Pancreas (tissue), 10 donors: ENCODE data around the gene USP1. TPM values are rescaled to one million over a fixed set of nuclear protein-coding genes. Genes with fewer than 3 reads are reported as not detected.

Experiments
- ATAC-seq, 4 donors: fragments of 200-7000 bp; cut with Tn5 transposase; one replicate each; pipeline versions ENCODE4 v1.8.0 to v1.9.1; 2020; ENCODE audit warnings: mild to moderate bottlenecking in 4 of 4, moderate library complexity in 4 of 4
- DNase-seq, 6 donors: peaks; one replicate each; pipeline ENCODE4 v3.0.0-alpha.2; 2020
- FAIRE-seq: peaks from 2 replicates; lab custom pipeline; 2012; peaks lifted over from hg19 to GRCh38; lab: Jason Lieb, UNC
- H3K27ac ChIP-seq, 4 donors: fragments of 200-600 bp; sonication (generic); 1 replicate in 3 of 4; 2 replicates in 1 of 4; pipeline versions ENCODE4 v1.5.0 to v1.8.0; 2020
- H3K27me3 ChIP-seq, 4 donors: fragments of 200-600 bp; one replicate each; pipeline ENCODE4 v1.8.0; 2021
- H3K36me3 ChIP-seq, 3 donors: fragments of 200-600 bp; sonication (generic) in 1 of 3; one replicate each; pipeline versions ENCODE4 v1.5.0 to v1.8.0; 2020 to 2021
- H3K4me1 ChIP-seq, 3 donors: fragments of 200-600 bp; one replicate each; pipeline ENCODE4 v1.8.0; 2021
- H3K4me3 ChIP-seq, 4 donors: fragments of 200-600 bp; sonication (generic) in 2 of 4; one replicate each; pipeline versions ENCODE4 v1.5.0 to v1.8.0; 2020 to 2021
- H3K9me3 ChIP-seq, 4 donors: fragments of 200-600 bp; one replicate each; pipeline ENCODE4 v1.8.0; 2021
- CTCF ChIP-seq, 4 donors: fragments of 200-600 bp; sonication (generic) in 3 of 4; IDR thresholded peaks; one replicate each; pipeline versions ENCODE4 v1.5.0 to v1.8.0; 2021; ENCODE audit warnings: antibody characterized with exemption in 4 of 4
- WGBS, 2 donors: extraction: QIAGEN DNeasy Blood & Tissue Kit; methylation state at CpG; one replicate each; pipeline ENCODE4 v1.1.7; 2013; 5-methylcytosine and 5-hydroxymethylcytosine counted together
- intact Hi-C, 3 donors: fragments of 100-400 bp; cut with DNase I; formaldehyde crosslinking; loops; one replicate each; pipeline versions ENCODE4 v1.11.1 to v1.14.2; 2022
- polyA plus RNA-seq, 2 donors: library from polyadenylated mRNA; stranded (reverse); fragments of 200-250 nt; gene quantifications; one replicate each; pipeline ENCODE4 v1.2.3, GENCODE V29; 2013
- total RNA-seq, 6 donors: library from RNA; stranded (reverse); fragmentation: NEBNext Ultra II Directional in 4 of 6; extraction: Animal tissue kit (Norgen Biotek cat#: 25700) in 4 of 6; gene quantifications; one replicate each; pipeline versions ENCODE4 v1.2.1 to v1.2.4, GENCODE V29; 2021 to 2023
- donor health status: healthy with polysubstance abuse.
- donor health status: DM: no; HTN: no; CAD: no; lungs with moderate emphysema.
- donor health status: DM: no; HTN: no; CAD: no.
- donor health status: control.
- donor health status: control.
- donor health status: Bipolar disorder and iron deficiency.
- donor health status: DM: yes; HTN: yes; CAD: no.
- donor health status: DM: no; HTN: no; CAD: no.
- donor health status: DM: no; HTN: no; CAD: no.
- donor health status: DM: yes; HTN: yes; CAD: no.

The USP1 gene
- total and polyA plus RNA-seq, 8 donors, result 3.6 to 12.8 (median 10.3) TPM

GRCh38 chr1:62435231-62436038 lies 1.4 kb upstream of the USP1 start:
- peak in 4 of 6 donors; percentile 23 to 44 (median 32) for DNase-seq
- FAIRE-seq, result no peak
- no peak for TF ChIP-seq CTCF (IDR thresholded peaks at IDR 0.05)

GRCh38 chr1:62436039-62436465 lies 797 bp upstream of the USP1 start:
- Histone ChIP-seq H3K4me1 (peaks cover 13 to 27% (median 19%) of the 10 kb centered on the region in 3 donors), H3K27ac (peak overlapping the region; percentile 78 to 99 (median 96)), H3K9me3 (no peaks in the 10 kb centered on the region), H3K4me3 (peak overlapping the region; percentile 72 to 94 (median 82)), H3K36me3 (no peaks in the 10 kb centered on the region), H3K27me3 (no peaks in the 10 kb centered on the region)
- intact Hi-C loops, result no loop called here
- TF ChIP-seq CTCF (IDR thresholded peaks at IDR 0.05), result no peak
- ATAC-seq (peak; percentile 85 to 91 (median 86)), DNase-seq (peak in 5 of 6 donors; percentile 92 to 95 (median 94)), FAIRE-seq (no peak)
- 0% methylated on average over 45 of the region's 45 CpGs for WGBS, 2 donors

More at GRCh38 chr1:62435231-62436038, 1.4 kb upstream of the USP1 start:
- Histone ChIP-seq H3K36me3 (no peaks in the 10 kb centered on the region), H3K27ac (peak overlapping the region; percentile 78 to 99 (median 96)), H3K4me1 (peaks cover 13 to 23% (median 17%) of the 10 kb centered on the region in 3 donors), H3K4me3 (peak overlapping the region; percentile 72 to 94 (median 82)), H3K27me3 (no peaks in the 10 kb centered on the region), H3K9me3 (no peaks in the 10 kb centered on the region)
- WGBS, 2 donors, result 48 to 49% methylated on average over 31 of the region's 31 CpGs
- ATAC-seq, result peak; percentile 12 to 23 (median 18)
- intact Hi-C loops, result no loop called here

GRCh38 chr1:62437273-62437940 lies 558 bp downstream of the USP1 start:
- ATAC-seq (peak; percentile 26 to 38 (median 32)), FAIRE-seq (no peak)
- intact Hi-C loops, result no loop called here

GRCh38 chr1:62438163-62438562 lies 1.3 kb downstream of the USP1 start:
- H3K4me1 ChIP-seq, result peaks cover 13 to 27% (median 19%) of the 10 kb centered on the region in 3 donors
- WGBS, 2 donors, result 0 to 1% methylated on average over 7 of the region's 7 CpGs
- no peak for ATAC-seq
- peaks cover 0 to 1% (median under 1%) of the 10 kb centered on the region in 3 donors for H3K36me3 ChIP-seq
- H3K27me3 ChIP-seq, result no peaks in the 10 kb centered on the region
- intact Hi-C loops, result no loop called here
- no peak for TF ChIP-seq CTCF (IDR thresholded peaks at IDR 0.05)
- H3K4me3 ChIP-seq, result peak overlapping the region; percentile 72 to 94 (median 82)
- peak overlapping the region in 1 of 4 donors; percentile 99 for H3K27ac ChIP-seq
- FAIRE-seq, result no peak
- no peaks in the 10 kb centered on the region for H3K9me3 ChIP-seq
- DNase-seq, result no peak

More at GRCh38 chr1:62437273-62437940, 558 bp downstream of the USP1 start:
- H3K4me3 ChIP-seq, result peak overlapping the region; percentile 72 to 94 (median 82)
- H3K4me1 ChIP-seq, result peaks cover 13 to 27% (median 19%) of the 10 kb centered on the region in 3 donors
- 1% methylated on average over 59 to 68 of the region's 68 CpGs for WGBS, 2 donors
- H3K27ac ChIP-seq, result peak overlapping the region; percentile 78 to 99 (median 96)
- no peak for TF ChIP-seq CTCF (IDR thresholded peaks at IDR 0.05)
- H3K9me3 ChIP-seq, result no peaks in the 10 kb centered on the region
- no peaks in the 10 kb centered on the region for H3K27me3 ChIP-seq
- peak in 3 of 6 donors; percentile 52 to 80 (median 73) for DNase-seq
- H3K36me3 ChIP-seq, result no peaks in the 10 kb centered on the region
